ENCODE data around the gene TRAT1. TPM values are rescaled to one million over a fixed set of nuclear protein-coding genes. Genes with fewer than 3 reads are reported as not detected.

TRAT1 gene
- total RNA-seq (2022) (not detected in 2 replicates), Bru-seq, nascent RNA (not detected), BruChase-seq, experiment 1, labeled RNA remaining after a 2-hour chase (not detected), BruChase-seq, experiment 2, labeled RNA remaining after a 6-hour chase (not detected)
- long read RNA-seq, result 0 reads

DNA sequence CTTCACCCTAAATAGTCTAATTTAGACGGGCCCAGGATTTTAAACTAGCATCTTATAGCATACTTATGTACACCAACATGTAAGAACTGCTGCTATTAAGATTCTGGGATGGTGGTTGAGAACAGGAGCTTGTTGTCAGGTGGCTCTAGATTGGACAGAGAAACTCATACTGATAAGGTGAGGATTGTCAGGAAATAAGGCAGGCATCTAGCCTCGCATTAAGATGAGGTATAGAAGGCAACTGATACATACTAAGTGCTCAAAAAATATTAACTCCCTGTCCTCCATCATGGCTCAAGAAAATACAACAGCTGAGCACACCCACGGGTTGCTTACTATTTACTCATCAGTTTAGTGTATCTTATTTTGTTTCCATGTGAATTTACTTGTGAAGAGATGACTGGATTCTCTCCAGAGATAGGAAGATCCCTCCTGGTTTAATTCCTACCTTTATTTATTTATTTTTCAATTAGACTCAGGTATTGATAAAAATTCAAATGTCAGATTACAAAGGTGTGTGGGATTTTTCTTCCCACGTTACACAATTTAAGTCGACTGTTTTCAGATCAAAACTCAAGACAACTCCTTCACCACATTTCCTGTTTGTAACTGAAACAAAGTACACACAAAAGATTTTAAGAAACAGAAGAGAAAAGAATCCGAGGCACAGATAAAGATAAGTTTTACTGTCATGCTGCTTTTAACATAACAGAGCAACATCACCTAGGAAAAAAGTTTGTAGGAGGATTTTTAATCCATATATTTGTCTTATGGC is at the start of gene TRAT1:
Gene TRAT1, plus strand, starts transcription at position 664 of the 775 bp plus-strand sequence. CDS start 142 bp downstream, outside the sequence.
- no peaks in the 10 kb centered on the region for H3K4me1 Mint-ChIP-seq (ENCODE audit: low read depth, unreplicated experiment)
- peaks cover 4% of the 10 kb centered on the region for H3K27me3 Mint-ChIP-seq (ENCODE audit: insufficient read depth, unreplicated experiment)
- TF ChIP-seq, protein P1, sequence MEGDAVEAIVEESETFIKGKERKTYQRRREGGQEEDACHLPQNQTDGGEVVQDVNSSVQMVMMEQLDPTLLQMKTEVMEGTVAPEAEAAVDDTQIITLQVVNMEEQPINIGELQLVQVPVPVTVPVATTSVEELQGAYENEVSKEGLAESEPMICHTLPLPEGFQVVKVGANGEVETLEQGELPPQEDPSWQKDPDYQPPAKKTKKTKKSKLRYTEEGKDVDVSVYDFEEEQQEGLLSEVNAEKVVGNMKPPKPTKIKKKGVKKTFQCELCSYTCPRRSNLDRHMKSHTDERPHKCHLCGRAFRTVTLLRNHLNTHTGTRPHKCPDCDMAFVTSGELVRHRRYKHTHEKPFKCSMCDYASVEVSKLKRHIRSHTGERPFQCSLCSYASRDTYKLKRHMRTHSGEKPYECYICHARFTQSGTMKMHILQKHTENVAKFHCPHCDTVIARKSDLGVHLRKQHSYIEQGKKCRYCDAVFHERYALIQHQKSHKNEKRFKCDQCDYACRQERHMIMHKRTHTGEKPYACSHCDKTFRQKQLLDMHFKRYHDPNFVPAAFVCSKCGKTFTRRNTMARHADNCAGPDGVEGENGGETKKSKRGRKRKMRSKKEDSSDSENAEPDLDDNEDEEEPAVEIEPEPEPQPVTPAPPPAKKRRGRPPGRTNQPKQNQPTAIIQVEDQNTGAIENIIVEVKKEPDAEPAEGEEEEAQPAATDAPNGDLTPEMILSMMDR (IDR thresholded peaks at IDR 0.05; ENCODE audit: insufficient read depth in 1 of 2, low read depth in 1 of 2, low read length in 1 of 2, severe bottlenecking in 1 of 2, unreplicated experiment in 1 of 2), result no peak
- no TSS peak for BruUV-seq (replicated peaks)
- no peak within 1 kb of the TSS for H3K27ac Mint-ChIP-seq (ENCODE audit: unreplicated experiment)
- ChIA-PET CTCF (no interaction called here), POLR2A (no interaction called here)
- Histone ChIP-seq H3K9me3 (no peaks in the 10 kb centered on the region), H3K27me3 (replicated peaks; ENCODE audit: control insufficient read depth, insufficient read depth, low read length) (no peaks in the 10 kb centered on the region), H3K4me1 (no peaks in the 10 kb centered on the region), H3K36me3 (ENCODE audit: control insufficient read depth, insufficient read depth, low read length) (no peaks in the 10 kb centered on the region), H3K4me3 (ENCODE audit: low read depth, low read length) (no peak within 1 kb of the TSS)
- H3K4me3 Mint-ChIP-seq (ENCODE audit: unreplicated experiment), result no peak within 1 kb of the TSS
- no peaks in the 10 kb centered on the region for H3K36me3 Mint-ChIP-seq (ENCODE audit: insufficient read depth, unreplicated experiment)
- H3K9me3 Mint-ChIP-seq (ENCODE audit: unreplicated experiment), result no peaks in the 10 kb centered on the region
- DNase-seq, result no peak
- intact Hi-C loops (cut with micrococcal nuclease; ENCODE audit: unreplicated experiment), result no loop called here

DNA sequence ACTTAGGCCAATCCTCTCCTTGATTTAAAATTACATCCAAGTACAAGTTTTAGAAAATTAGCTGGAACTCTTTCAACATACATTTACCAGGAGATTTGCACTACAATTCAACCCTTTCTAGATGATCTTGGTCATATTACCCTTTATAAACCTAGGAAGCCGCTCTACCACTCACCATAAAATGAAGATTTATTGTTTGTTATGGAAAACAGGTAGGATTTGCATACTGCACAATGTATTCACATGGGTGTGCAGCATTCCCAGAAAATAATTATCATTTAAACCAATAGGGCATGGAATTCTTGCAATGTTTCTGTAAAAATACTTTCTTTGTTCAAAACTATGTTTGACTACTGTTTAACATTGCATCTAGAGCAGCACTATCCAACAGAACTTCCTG is 46.9 kb upstream of the TRAT1 start:
- H3K4me1 ChIP-seq, result no peaks in the 10 kb centered on the region
- no peak overlapping the region for H3K27ac Mint-ChIP-seq (ENCODE audit: unreplicated experiment)
- DNase-seq, result no peak
- intact Hi-C loops (cut with micrococcal nuclease; ENCODE audit: unreplicated experiment), result no loop called here
- no peaks in the 10 kb centered on the region for H3K4me1 Mint-ChIP-seq (ENCODE audit: low read depth, unreplicated experiment)
- no TSS peak for BruUV-seq (replicated peaks)
- H3K27me3 ChIP-seq (replicated peaks; ENCODE audit: control insufficient read depth, insufficient read depth, low read length), result no peaks in the 10 kb centered on the region
- POLR2A ChIA-PET, result no interaction called here
- H3K9me3 ChIP-seq, result no peaks in the 10 kb centered on the region
- CTCF ChIA-PET, result no interaction called here
- no peaks in the 10 kb centered on the region for H3K36me3 ChIP-seq (ENCODE audit: control insufficient read depth, insufficient read depth, low read length)
- H3K4me3 Mint-ChIP-seq (ENCODE audit: unreplicated experiment), result no peak overlapping the region
- peaks cover 3% of the 10 kb centered on the region for H3K27me3 Mint-ChIP-seq (ENCODE audit: insufficient read depth, unreplicated experiment)
- TF ChIP-seq, protein P1 (IDR thresholded peaks at IDR 0.05; ENCODE audit: insufficient read depth in 1 of 2, low read depth in 1 of 2, low read length in 1 of 2, severe bottlenecking in 1 of 2, unreplicated experiment in 1 of 2), result no peak
- H3K9me3 Mint-ChIP-seq (ENCODE audit: unreplicated experiment), result no peaks in the 10 kb centered on the region
- no peaks in the 10 kb centered on the region for H3K36me3 Mint-ChIP-seq (ENCODE audit: insufficient read depth, unreplicated experiment)
- H3K4me3 ChIP-seq (ENCODE audit: low read depth, low read length), result no peak overlapping the region

DNA sequence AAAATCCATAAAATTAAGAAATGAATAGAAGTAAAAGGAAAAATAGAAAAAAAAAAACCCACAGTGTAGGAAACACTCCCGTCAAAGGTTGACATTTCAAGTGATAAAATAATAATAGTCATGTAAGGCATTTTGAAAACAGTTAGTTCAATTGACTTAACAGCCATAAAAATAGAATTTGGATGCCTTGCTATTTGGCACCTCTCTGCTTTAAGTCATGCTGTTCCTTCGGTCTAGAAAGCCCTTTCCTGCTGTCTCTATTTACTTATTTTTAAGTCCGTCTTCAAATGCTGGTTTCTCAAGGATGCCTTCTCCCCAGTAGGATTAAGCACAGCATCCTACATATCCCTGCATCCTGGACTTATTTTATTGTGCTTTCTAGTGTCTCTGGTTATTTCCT is 43.1 kb upstream of the TRAT1 start:
- H3K4me1 ChIP-seq, result no peaks in the 10 kb centered on the region
- H3K9me3 ChIP-seq, result no peaks in the 10 kb centered on the region
- no peak for DNase-seq
- no peaks in the 10 kb centered on the region for H3K36me3 ChIP-seq (ENCODE audit: control insufficient read depth, insufficient read depth, low read length)
- POLR2A ChIA-PET, result no interaction called here
- no peaks in the 10 kb centered on the region for H3K4me1 Mint-ChIP-seq (ENCODE audit: low read depth, unreplicated experiment)
- intact Hi-C loops (cut with micrococcal nuclease; ENCODE audit: unreplicated experiment), result no loop called here
- CTCF ChIA-PET, result no interaction called here
- TF ChIP-seq, protein P1 (IDR thresholded peaks at IDR 0.05; ENCODE audit: insufficient read depth in 1 of 2, low read depth in 1 of 2, low read length in 1 of 2, severe bottlenecking in 1 of 2, unreplicated experiment in 1 of 2), result no peak
- no TSS peak for BruUV-seq (replicated peaks)
- H3K9me3 Mint-ChIP-seq (ENCODE audit: unreplicated experiment), result no peaks in the 10 kb centered on the region
- H3K27ac Mint-ChIP-seq (ENCODE audit: unreplicated experiment), result no peak overlapping the region
- no peaks in the 10 kb centered on the region for H3K36me3 Mint-ChIP-seq (ENCODE audit: insufficient read depth, unreplicated experiment)
- H3K27me3 Mint-ChIP-seq (ENCODE audit: insufficient read depth, unreplicated experiment), result no peaks in the 10 kb centered on the region
- no peak overlapping the region for H3K4me3 ChIP-seq (ENCODE audit: low read depth, low read length)
- H3K4me3 Mint-ChIP-seq (ENCODE audit: unreplicated experiment), result no peak overlapping the region
- H3K27me3 ChIP-seq (replicated peaks; ENCODE audit: control insufficient read depth, insufficient read depth, low read length), result no peaks in the 10 kb centered on the region
